Muscle layer of colon (tissue), 2 donors: ENCODE data around the gene LASP1.
"Not testable (repeated sequence)": the region's sequence is repeated elsewhere in the genome, so short reads cannot be mapped to it uniquely, and the experiment has no call there.

Source experiments
- H3K27ac ChIP-seq: one replicate; pipeline ENCODE4 v1.7.0; 2013; ENCODE audit warnings: low read depth, mild to moderate bottlenecking, low read length, moderate library complexity
- H3K27me3 ChIP-seq, 2 donors: one replicate each; pipeline ENCODE4 v1.7.0; 2013; ENCODE audit warnings: low read length in 2 of 2, mild to moderate bottlenecking in 2 of 2; ENCODE audit not compliant: insufficient read depth in 2 of 2, control insufficient read depth in 1 of 2
- H3K36me3 ChIP-seq: one replicate; pipeline ENCODE4 v1.7.0; 2013; ENCODE audit warnings: mild to moderate bottlenecking, low read length; ENCODE audit not compliant: insufficient read depth
- H3K4me1 ChIP-seq: one replicate; pipeline ENCODE4 v1.7.0; 2013; ENCODE audit warnings: mild to moderate bottlenecking, low read length; ENCODE audit not compliant: insufficient read depth
- H3K4me3 ChIP-seq, 2 donors: one replicate each; pipeline ENCODE4 v1.7.0; 2013; ENCODE audit warnings: low read length in 2 of 2, low read depth in 1 of 2, mild to moderate bottlenecking in 1 of 2, moderate library complexity in 1 of 2
- H3K9ac ChIP-seq: one replicate; pipeline ENCODE4 v1.7.0; 2013; ENCODE audit warnings: low read length
- H3K9me3 ChIP-seq: one replicate; pipeline ENCODE4 v1.7.0; 2013; ENCODE audit warnings: mild to moderate bottlenecking, low read length
- donor health status: abdominal sarcoma.
- donor health status: Adenocarcinoma of cecum.

LASP1 gene

GRCh38 chr17:38904892-38905291 is 35.0 kb downstream of the LASP1 start:
- Histone ChIP-seq H3K9ac (no peak overlapping the region), H3K36me3 (peaks cover 37% of the 10 kb centered on the region)

DNA sequence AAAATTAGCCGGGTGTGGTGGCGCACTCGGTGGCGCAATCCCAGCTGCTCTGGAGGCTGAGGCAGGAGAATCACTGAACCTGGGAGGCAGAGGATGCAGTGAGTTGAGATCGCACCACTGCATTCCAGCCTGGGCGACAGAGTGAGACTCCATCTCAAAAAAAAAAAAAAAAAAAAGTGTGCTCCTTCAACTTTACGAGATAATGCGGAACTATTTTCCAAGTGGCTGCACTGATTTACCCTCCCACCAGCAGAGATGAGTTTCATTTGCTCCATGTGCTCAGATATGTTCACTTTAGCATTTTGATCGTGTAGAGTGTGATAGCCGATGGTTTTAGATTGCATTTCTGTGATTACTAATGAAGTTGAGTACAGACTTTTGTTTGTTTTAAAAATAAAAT is 35.5 kb downstream of the LASP1 start:
- no peak overlapping the region for H3K4me3 ChIP-seq
- peaks cover 38% of the 10 kb centered on the region for H3K36me3 ChIP-seq
- no peak overlapping the region for H3K9ac ChIP-seq
- H3K4me1 ChIP-seq, result peaks cover 36% of the 10 kb centered on the region
- no peaks in the 10 kb centered on the region for H3K9me3 ChIP-seq
- no peaks in the 10 kb centered on the region for H3K27me3 ChIP-seq
- H3K27ac ChIP-seq, result no peak overlapping the region

More at GRCh38 chr17:38904892-38905291, 35.0 kb downstream of the LASP1 start:
- H3K9me3 ChIP-seq, result no peaks in the 10 kb centered on the region
- H3K4me3 ChIP-seq, result no peak overlapping the region
- H3K27me3 ChIP-seq, result no peaks in the 10 kb centered on the region
- peaks cover 36% of the 10 kb centered on the region for H3K4me1 ChIP-seq
- H3K27ac ChIP-seq, result no peak overlapping the region

DNA sequence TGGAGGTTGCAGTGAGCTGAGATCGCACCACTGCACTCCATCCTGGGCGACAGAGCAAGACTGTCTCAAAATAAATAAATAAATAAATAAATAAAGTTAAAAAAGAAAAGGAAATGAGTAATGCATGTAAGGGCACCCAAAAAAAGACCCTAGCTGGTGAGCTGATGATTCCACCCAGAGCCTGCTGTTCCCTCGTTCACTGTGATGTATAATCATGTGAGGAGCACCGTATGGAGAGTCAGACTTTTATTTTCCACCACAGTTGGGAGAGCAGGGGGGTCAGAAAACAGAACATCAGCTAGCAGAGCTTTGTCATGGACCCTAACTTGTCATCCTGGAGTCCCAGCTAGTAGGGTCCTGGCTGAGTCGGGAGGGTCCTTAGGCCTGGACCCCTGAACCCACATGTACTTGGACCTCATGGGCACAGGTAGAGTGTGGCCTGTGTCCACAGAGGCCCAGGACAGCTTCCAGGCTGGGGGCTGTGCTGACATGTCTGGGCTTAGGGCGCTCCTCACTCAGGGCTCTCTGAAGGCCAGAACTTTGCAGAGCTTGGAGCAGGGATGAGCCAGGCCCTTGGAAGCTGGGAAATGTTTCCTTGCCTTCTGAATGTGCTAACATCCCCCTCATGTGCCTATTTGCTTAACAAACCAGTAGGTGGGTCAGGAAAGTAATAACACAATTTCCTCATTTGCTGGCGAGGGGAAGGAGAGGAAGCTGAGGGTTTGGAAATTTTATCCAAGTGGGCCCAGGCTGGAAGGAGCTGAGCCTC is 36.8 kb downstream of the LASP1 start:
- Histone ChIP-seq H3K4me3 (no peak overlapping the region), H3K9me3 (no peaks in the 10 kb centered on the region), H3K27ac (no peak overlapping the region), H3K4me1 (peaks cover 25% of the 10 kb centered on the region), H3K27me3 (no peaks in the 10 kb centered on the region), H3K9ac (no peak overlapping the region), H3K36me3 (peaks cover 44% of the 10 kb centered on the region)

DNA sequence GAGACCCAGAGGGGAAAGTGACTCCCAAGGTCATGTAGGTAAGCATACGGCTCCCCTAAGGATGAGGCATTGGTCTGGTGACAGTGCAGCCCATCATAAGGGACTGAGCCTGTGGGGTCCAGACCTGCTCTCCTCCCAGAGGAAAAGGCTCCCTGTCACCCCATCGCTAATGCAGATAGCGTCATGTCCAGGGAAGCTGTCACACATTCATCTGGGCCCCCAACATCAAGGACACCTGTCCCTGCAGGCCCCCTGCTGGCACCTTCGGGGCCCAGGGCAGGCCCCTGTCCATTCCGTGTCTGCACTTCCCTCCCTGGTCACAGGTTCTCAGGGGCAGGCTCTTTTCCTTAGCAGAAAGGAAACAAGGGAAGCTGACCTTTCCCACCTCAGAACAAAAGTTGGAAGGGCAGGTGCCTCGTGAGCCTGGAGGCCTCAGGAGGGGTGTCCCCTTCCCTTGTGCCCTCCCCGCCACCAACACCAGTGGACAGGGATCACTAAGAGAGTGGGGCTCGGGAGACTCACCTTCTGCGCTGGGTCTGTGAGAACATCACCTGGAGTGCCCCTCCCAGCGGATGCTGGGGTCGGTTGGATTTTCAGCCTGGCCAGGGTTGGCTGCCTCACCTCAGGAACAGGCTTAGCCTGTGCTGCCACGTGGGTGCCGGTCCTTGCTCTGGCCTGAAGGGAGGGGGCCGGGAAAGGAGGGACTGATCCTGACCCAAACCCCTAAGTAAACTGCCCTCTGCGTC is 38.2 kb downstream of the LASP1 start:
- Histone ChIP-seq H3K9ac (no peak overlapping the region), H3K4me1 (peaks cover 39% of the 10 kb centered on the region), H3K27me3 (no peaks in the 10 kb centered on the region), H3K4me3 (no peak overlapping the region), H3K27ac (peak overlapping the region; percentile 20), H3K36me3 (peaks cover 49% of the 10 kb centered on the region), H3K9me3 (no peaks in the 10 kb centered on the region)

- no peaks in the 10 kb centered on the region for H3K27me3 ChIP-seq
- H3K9ac ChIP-seq, result no peak overlapping the region
- H3K9me3 ChIP-seq, result no peaks in the 10 kb centered on the region
- peak overlapping the region; percentile 20 for H3K27ac ChIP-seq
- H3K36me3 ChIP-seq, result peaks cover 46% of the 10 kb centered on the region
- H3K4me1 ChIP-seq, result peaks cover 44% of the 10 kb centered on the region
- no peak overlapping the region for H3K4me3 ChIP-seq
Measured at GRCh38 chr17:38908676-38909181, 38.9 kb downstream of the LASP1 start.

- Histone ChIP-seq H3K36me3 (peaks cover 47% of the 10 kb centered on the region), H3K9ac (no peak overlapping the region), H3K4me3 (no peak overlapping the region), H3K9me3 (no peaks in the 10 kb centered on the region), H3K4me1 (peaks cover 60% of the 10 kb centered on the region), H3K27me3 (no peaks in the 10 kb centered on the region), H3K27ac (no peak overlapping the region)
Measured at GRCh38 chr17:38910325-38910724, 40.5 kb downstream of the LASP1 start.

DNA sequence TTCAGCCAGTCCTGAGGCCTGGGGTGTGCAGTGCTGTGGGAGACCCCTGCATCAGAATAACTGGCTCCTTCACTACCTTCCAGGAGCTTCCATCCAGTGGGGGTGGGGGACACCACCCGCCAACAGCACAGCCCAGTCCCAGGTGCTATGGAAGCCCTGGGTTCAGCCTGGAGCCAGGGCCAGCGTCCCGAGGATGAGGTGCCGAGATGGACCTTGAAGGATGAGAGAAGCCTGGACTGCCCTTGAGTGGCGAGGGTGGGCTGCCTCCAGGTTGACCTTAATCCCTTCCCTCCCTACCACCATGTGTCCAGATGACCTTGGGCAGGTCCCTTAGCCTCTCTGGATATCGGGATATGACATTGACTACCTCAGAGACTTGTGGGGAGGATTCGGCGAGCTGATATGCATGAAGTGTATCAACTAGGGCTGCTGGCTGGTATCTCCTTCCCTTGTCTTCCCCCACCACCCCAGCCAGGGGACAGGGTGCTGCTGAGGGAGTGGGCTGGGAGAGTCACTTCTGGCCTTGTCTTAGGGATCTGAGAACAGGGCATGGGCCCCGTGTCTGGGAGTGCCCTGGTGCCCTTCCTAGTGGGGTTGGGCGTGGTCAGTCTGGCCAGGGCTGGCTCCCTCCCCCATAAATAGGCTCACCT is 41.3 kb downstream of the LASP1 start:
- Histone ChIP-seq H3K27ac (peak overlapping the region; percentile 24), H3K9ac (no peak overlapping the region), H3K27me3 (no peaks in the 10 kb centered on the region), H3K4me1 (peaks cover 67% of the 10 kb centered on the region), H3K4me3 (no peak overlapping the region), H3K36me3 (peaks cover 51% of the 10 kb centered on the region), H3K9me3 (no peaks in the 10 kb centered on the region)

DNA sequence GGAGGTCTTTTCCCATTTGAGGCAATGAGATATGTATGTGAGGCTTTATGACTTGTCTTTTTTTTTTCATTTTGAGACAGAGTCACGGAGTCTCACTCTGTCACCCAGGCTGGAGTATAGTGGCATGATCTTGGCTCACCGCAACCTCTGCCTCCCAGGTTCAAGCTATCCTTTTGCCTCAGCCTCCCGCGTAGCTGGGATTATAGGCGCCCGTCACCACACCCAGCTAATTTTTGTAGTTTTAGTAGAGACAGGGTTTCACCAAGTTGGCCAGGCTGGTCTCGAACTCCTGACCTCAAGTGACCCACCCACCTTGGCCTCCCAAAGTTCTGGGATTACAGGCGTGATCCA is 41.8 kb downstream of the LASP1 start:
- Histone ChIP-seq H3K36me3 (peaks cover 52% of the 10 kb centered on the region), H3K4me1 (peaks cover 63% of the 10 kb centered on the region)

DNA sequence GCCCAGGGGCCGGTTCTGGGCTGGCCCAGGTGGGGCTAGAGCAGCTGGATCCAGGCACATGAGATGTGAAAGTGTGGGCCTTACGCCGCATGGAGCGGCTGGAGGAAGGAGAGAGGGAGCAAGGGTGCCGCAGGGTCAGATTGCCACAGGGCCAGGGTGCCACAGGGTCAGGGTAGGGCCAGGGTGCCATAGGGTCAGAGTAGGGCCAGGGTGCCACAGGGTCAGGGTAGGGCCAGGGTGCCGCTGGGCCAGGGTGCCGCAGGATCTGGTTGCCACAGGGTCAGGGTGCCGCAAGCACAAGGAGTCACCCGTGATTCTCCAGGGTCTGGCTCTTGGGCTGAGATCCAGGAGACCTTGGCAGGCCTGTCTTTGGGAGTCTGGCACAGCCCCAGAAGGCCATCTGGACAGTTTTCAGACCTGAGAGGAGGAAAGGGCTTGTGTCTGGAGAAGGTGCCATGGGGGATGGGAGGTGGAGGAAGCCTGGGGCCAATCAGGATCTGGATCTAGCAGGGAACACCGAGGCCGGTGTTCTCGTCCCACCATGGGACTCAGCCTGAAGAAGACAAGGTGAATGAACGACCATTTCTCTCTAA is 42.5 kb downstream of the LASP1 start:
- H3K4me1 ChIP-seq, result peaks cover 57% of the 10 kb centered on the region

More for the DNA sequence above, 41.8 kb downstream of the LASP1 start:
- not testable (repeated sequence) for H3K9me3 ChIP-seq, H3K9ac ChIP-seq, H3K4me3 ChIP-seq, H3K27me3 ChIP-seq
- peak overlapping the region; percentile 24 for H3K27ac ChIP-seq

DNA sequence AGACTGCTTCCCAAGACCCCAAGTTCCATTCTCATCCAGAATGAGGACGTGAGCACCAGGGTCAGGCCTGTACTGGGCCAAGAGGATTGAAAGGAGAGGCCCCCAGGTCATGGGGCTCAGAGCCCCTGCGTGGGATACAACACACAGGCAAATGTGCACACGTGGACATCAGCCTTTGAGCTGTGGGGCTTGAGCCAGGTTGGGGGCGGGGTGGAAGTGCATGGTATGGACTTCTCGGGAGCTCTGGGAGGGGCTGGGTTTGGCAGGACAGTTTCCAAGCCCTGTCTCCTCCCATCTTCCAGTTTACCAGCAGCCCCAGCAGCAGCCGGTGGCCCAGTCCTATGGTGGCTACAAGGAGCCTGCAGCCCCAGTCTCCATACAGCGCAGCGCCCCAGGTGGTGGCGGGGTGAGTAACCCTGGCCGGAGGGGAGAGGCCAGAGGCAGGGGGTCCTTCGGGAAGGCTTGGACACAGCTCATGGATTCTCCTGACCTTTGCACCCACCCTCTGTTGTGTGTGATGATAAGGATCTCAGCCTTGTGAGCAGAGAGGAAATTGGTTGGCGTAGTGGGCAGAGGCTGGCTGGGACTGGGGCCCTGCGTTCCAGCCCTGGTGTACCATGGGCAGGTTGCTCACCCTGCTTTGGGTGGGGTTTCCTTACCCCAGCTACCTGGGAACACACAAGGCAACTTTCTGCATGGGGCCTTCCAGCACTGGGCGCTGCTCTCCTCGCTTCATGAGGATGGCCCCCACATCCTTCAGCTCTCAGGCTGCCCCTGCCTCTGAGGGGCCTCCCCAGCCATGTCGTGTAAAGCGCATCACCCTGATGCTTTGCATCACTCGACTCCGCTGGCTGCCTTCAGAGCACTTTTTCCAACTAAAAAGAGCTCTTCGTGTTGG is 45.1 kb downstream of the LASP1 start:
- Histone ChIP-seq H3K9me3 (no peaks in the 10 kb centered on the region), H3K4me3 (no peak overlapping the region), H3K4me1 (peaks cover 48% of the 10 kb centered on the region), H3K9ac (no peak overlapping the region), H3K36me3 (peaks cover 70% of the 10 kb centered on the region), H3K27ac (no peak overlapping the region), H3K27me3 (no peaks in the 10 kb centered on the region)

More for the DNA sequence above, 42.5 kb downstream of the LASP1 start:
- Histone ChIP-seq H3K4me3 (no peak overlapping the region), H3K27me3 (no peaks in the 10 kb centered on the region), H3K36me3 (peaks cover 51% of the 10 kb centered on the region), H3K27ac (peak overlapping the region; percentile 75), H3K9me3 (no peaks in the 10 kb centered on the region), H3K9ac (no peak overlapping the region)
